Activated CD4-positive, alpha-beta memory T cell treated with anti-CD3 and anti-CD28 coated beads for 36 hours (primary cell): Measurements from ENCODE around the gene KDM4F. TPM values are rescaled to one million over a fixed set of nuclear protein-coding genes. Genes with fewer than 3 reads are reported as not detected.

Source experiments
- CTCF ChIA-PET: fragments of 350-600 bp; sonication (Branson Sonifier 250); formaldehyde crosslinking; loops from one replicate; lab custom pipeline; 2021; ENCODE audit warnings: antibody characterized with exemption, inconsistent platforms; lab: Charles Lee
- POLR2A ChIA-PET: fragments of 350-600 bp; sonication (Branson Sonifier 250); formaldehyde crosslinking; loops from one replicate; lab custom pipeline; 2021; ENCODE audit warnings: antibody characterized with exemption; lab: Charles Lee
- DNase-seq: peaks from one replicate; pipeline ENCODE4 v3.0.0-alpha.2; 2020
- H3K27ac Mint-ChIP-seq: one replicate; pipeline ENCODE4 v1.8.0; 2021; ENCODE audit warnings: mixed read lengths
- H3K27me3 Mint-ChIP-seq: one replicate; pipeline ENCODE4 v1.8.0; 2021; ENCODE audit warnings: mixed read lengths
- H3K36me3 Mint-ChIP-seq: one replicate; pipeline ENCODE4 v1.8.0; 2021; ENCODE audit warnings: mixed read lengths
- H3K4me1 Mint-ChIP-seq: one replicate; pipeline ENCODE4 v1.8.0; 2021; ENCODE audit warnings: low read depth, mixed read lengths
- H3K4me3 Mint-ChIP-seq: one replicate; pipeline ENCODE4 v1.8.0; 2021; ENCODE audit warnings: mild to moderate bottlenecking, mixed read lengths
- H3K9me3 Mint-ChIP-seq: one replicate; pipeline ENCODE4 v1.8.0; 2021; ENCODE audit warnings: mixed read lengths
- intact Hi-C: fragments of 100-400 bp; cut with micrococcal nuclease; formaldehyde crosslinking; loops from one replicate; pipeline ENCODE4 v1.15.1; 2023
- total RNA-seq, 2 experiments: library from RNA; stranded (reverse); gene quantifications; one replicate each; pipeline ENCODE4 v1.2.3, GENCODE V29; 2021

Gene KDM4F
- total RNA-seq, 2 experiments from 2014 or later = not detected

- H3K4me3 Mint-ChIP-seq = no peak overlapping the region
- peaks cover 43% of the 10 kb centered on the region for H3K4me1 Mint-ChIP-seq
- ChIA-PET POLR2A (interaction anchor here (1.0 to 1.4 kb wide), 3 partner anchors 7 to 17 kb away, joined by 3 to 4 read pairs (median 3); partner anchors contain the start of gene ENDOD1), CTCF (interaction anchor here (1.1 to 8.9 kb wide), 4 partner anchors 12 to 624 kb away, joined by 3 to 111 read pairs (median 8); partner anchors contain the start of gene SRSF8)
- intact Hi-C loops = loop anchor here (5.0 to 10.0 kb wide), 2 partner anchors 539 to 983 kb away; partner anchors contain the start of gene FUT4
- no peak for DNase-seq
- no peaks in the 10 kb centered on the region for H3K27me3 Mint-ChIP-seq
- H3K9me3 Mint-ChIP-seq = no peaks in the 10 kb centered on the region
- peaks cover 2% of the 10 kb centered on the region for H3K36me3 Mint-ChIP-seq
- no peak overlapping the region for H3K27ac Mint-ChIP-seq
Observed at GRCh38 chr11:95081412-95081811, 32.2 kb downstream of the KDM4F start.

GRCh38 chr11:95082576-95083001, 33.4 kb downstream of the KDM4F start:
- POLR2A ChIA-PET = no interaction called here

GRCh38 chr11:95084509-95084908, 35.3 kb downstream of the KDM4F start:
- Mint-ChIP-seq H3K4me3 (no peak overlapping the region), H3K36me3 (peaks cover 2% of the 10 kb centered on the region), H3K27ac (peak overlapping the region; percentile 77), H3K9me3 (no peaks in the 10 kb centered on the region), H3K27me3 (no peaks in the 10 kb centered on the region), H3K4me1 (peaks cover 45% of the 10 kb centered on the region)
- CTCF ChIA-PET = interaction anchor here (0.8 to 8.9 kb wide), 6 partner anchors 9 to 68 kb away, joined by 4 to 111 read pairs (median 5); partner anchors contain the start of gene SRSF8
- intact Hi-C loops = loop anchor here (1.0 to 10.0 kb wide), 6 partner anchors 8 to 980 kb away; partner anchors contain the start of genes FUT4 and SESN3
- POLR2A ChIA-PET = interaction anchor here (1.0 to 1.8 kb wide), 4 partner anchors 9 to 705 kb away, joined by 3 to 17 read pairs (median 8); partner anchors contain the start of genes FAM76B and SRSF8
- peak; percentile 79 for DNase-seq

More at GRCh38 chr11:95082576-95083001, 33.4 kb downstream of the KDM4F start:
- Mint-ChIP-seq H3K36me3 (peaks cover 2% of the 10 kb centered on the region), H3K4me3 (no peak overlapping the region), H3K27ac (no peak overlapping the region), H3K27me3 (no peaks in the 10 kb centered on the region), H3K9me3 (no peaks in the 10 kb centered on the region), H3K4me1 (peaks cover 38% of the 10 kb centered on the region)
- DNase-seq = no peak
- CTCF ChIA-PET = interaction anchor here (1.1 to 8.9 kb wide), 3 partner anchors 11 to 14 kb away, joined by 3 to 111 read pairs (median 5); partner anchors contain the start of gene SRSF8
- intact Hi-C loops = loop anchor here (5.0 to 10.0 kb wide), 2 partner anchors 540 to 982 kb away; partner anchors contain the start of gene FUT4

GRCh38 chr11:95085117-95085816, 36.0 kb downstream of the KDM4F start:
- ChIA-PET POLR2A (interaction anchor here (1.0 to 1.8 kb wide), 5 partner anchors 9 to 704 kb away, joined by 3 to 17 read pairs (median 7); partner anchors contain the start of genes FAM76B and SRSF8), CTCF (interaction anchor here (0.8 to 8.9 kb wide), 7 partner anchors 8 to 67 kb away, joined by 4 to 111 read pairs (median 4); partner anchors contain the start of gene SRSF8)
- Mint-ChIP-seq H3K36me3 (peaks cover 2% of the 10 kb centered on the region), H3K9me3 (no peaks in the 10 kb centered on the region), H3K4me1 (peaks cover 46% of the 10 kb centered on the region), H3K27ac (peak overlapping the region; percentile 77), H3K27me3 (no peaks in the 10 kb centered on the region), H3K4me3 (no peak overlapping the region)
- no peak for DNase-seq
- intact Hi-C loops = loop anchor here (2.0 to 10.0 kb wide), 3 partner anchors 146 to 980 kb away; partner anchors contain the start of gene SESN3

- ChIA-PET CTCF (interaction anchor here (1.2 to 8.9 kb wide), 2 partner anchors 17 to 66 kb away, joined by 4 to 111 read pairs; partner anchors contain the start of gene SRSF8), POLR2A (interaction anchor here (1.0 kb wide), 1 partner anchor 16 kb away, joined by 3 read pairs; no protein-coding TSS in a partner anchor)
- intact Hi-C loops = loop anchor here (5.0 to 10.0 kb wide), 2 partner anchors 616 to 979 kb away; no protein-coding TSS in a partner anchor
- Mint-ChIP-seq H3K4me1 (peaks cover 55% of the 10 kb centered on the region), H3K4me3 (no peak overlapping the region), H3K27ac (no peak overlapping the region), H3K36me3 (peaks cover 2% of the 10 kb centered on the region), H3K27me3 (no peaks in the 10 kb centered on the region), H3K9me3 (no peaks in the 10 kb centered on the region)
- DNase-seq = no peak
Observed at GRCh38 chr11:95086151-95086550, 36.9 kb downstream of the KDM4F start.

- POLR2A ChIA-PET = no interaction called here
- CTCF ChIA-PET = interaction anchor here (0.7 to 12.1 kb wide), 4 partner anchors 17 to 620 kb away, joined by 3 to 220 read pairs (median 58); partner anchors contain the start of gene SRSF8
- no peak for DNase-seq
- H3K4me1 Mint-ChIP-seq = peaks cover 63% of the 10 kb centered on the region
- intact Hi-C loops = loop anchor here (5.0 to 10.0 kb wide), 2 partner anchors 615 to 978 kb away; no protein-coding TSS in a partner anchor
- H3K9me3 Mint-ChIP-seq = no peaks in the 10 kb centered on the region
- no peak overlapping the region for H3K27ac Mint-ChIP-seq
- no peak overlapping the region for H3K4me3 Mint-ChIP-seq
- H3K27me3 Mint-ChIP-seq = no peaks in the 10 kb centered on the region
- H3K36me3 Mint-ChIP-seq = peaks cover 2% of the 10 kb centered on the region
Observed at GRCh38 chr11:95086836-95087570, 37.8 kb downstream of the KDM4F start.

GRCh38 chr11:95088946-95089619, 39.9 kb downstream of the KDM4F start:
- H3K27ac Mint-ChIP-seq = peak overlapping the region; percentile 92
- intact Hi-C loops = loop anchor here (1.0 to 10.0 kb wide), 5 partner anchors 21 to 976 kb away; partner anchors contain the start of gene CEP57
- peak overlapping the region; percentile 83 for H3K4me3 Mint-ChIP-seq
- no peaks in the 10 kb centered on the region for H3K9me3 Mint-ChIP-seq
- H3K36me3 Mint-ChIP-seq = peaks cover 3% of the 10 kb centered on the region
- peak; percentile 46 for DNase-seq
- CTCF ChIA-PET = interaction anchor here (1.4 to 12.1 kb wide), 4 partner anchors 19 to 616 kb away, joined by 3 to 220 read pairs (median 28); partner anchors contain the start of gene SRSF8
- peaks cover 69% of the 10 kb centered on the region for H3K4me1 Mint-ChIP-seq
- no peaks in the 10 kb centered on the region for H3K27me3 Mint-ChIP-seq
- POLR2A ChIA-PET = interaction anchor here (1.0 to 3.1 kb wide), 3 partner anchors 8 to 142 kb away, joined by 3 to 59 read pairs (median 3); partner anchors contain the start of genes SESN3 and SRSF8

- H3K9me3 Mint-ChIP-seq = no peaks in the 10 kb centered on the region
- ChIA-PET CTCF (interaction anchor here (1.1 to 12.1 kb wide), 6 partner anchors 10 to 615 kb away, joined by 3 to 220 read pairs (median 4); partner anchors contain the start of gene SRSF8), POLR2A (interaction anchor here (0.6 to 3.1 kb wide), 9 partner anchors 9 to 1351 kb away, joined by 3 to 59 read pairs (median 4); partner anchors contain the start of genes SESN3 and SRSF8)
- peaks cover 3% of the 10 kb centered on the region for H3K36me3 Mint-ChIP-seq
- peak; percentile 90 for DNase-seq
- H3K27me3 Mint-ChIP-seq = no peaks in the 10 kb centered on the region
- intact Hi-C loops = loop anchor here (1.0 to 10.0 kb wide), 7 partner anchors 22 to 975 kb away; partner anchors contain the start of genes CEP57, CWC15 and KDM4D
- peaks cover 68% of the 10 kb centered on the region for H3K4me1 Mint-ChIP-seq
- peak within 1 kb of the TSS; percentile 87 for H3K4me3 Mint-ChIP-seq
- peak within 1 kb of the TSS; percentile 92 for H3K27ac Mint-ChIP-seq
Observed at GRCh38 chr11:95089620-95090542, 40.7 kb downstream of the KDM4F start, which contains the start of gene ENDOD1. Gene ENDOD1, plus strand, starts transcription at chr11:95089846. Its CDS starts 82 bp downstream, at chr11:95089928.

GRCh38 chr11:95091663-95092180, 42.5 kb downstream of the KDM4F start:
- DNase-seq = no peak
- intact Hi-C loops = loop anchor here (2.0 to 5.0 kb wide), 2 partner anchors 119 to 466 kb away; partner anchors contain the start of genes CWC15 and KDM4D
- H3K9me3 Mint-ChIP-seq = no peaks in the 10 kb centered on the region
- peak overlapping the region; percentile 87 for H3K4me3 Mint-ChIP-seq
- H3K36me3 Mint-ChIP-seq = peaks cover 10% of the 10 kb centered on the region
- POLR2A ChIA-PET = interaction anchor here (1.2 kb wide), 1 partner anchor 118 kb away, joined by 3 read pairs; the partner anchor contains the start of genes CWC15 and KDM4D
- H3K27me3 Mint-ChIP-seq = no peaks in the 10 kb centered on the region
- H3K4me1 Mint-ChIP-seq = peaks cover 71% of the 10 kb centered on the region
- CTCF ChIA-PET = interaction anchor here (0.7 to 12.1 kb wide), 7 partner anchors 12 to 140 kb away, joined by 3 to 220 read pairs (median 4); partner anchors contain the start of genes CWC15 and SRSF8
- no peak overlapping the region for H3K27ac Mint-ChIP-seq
